Loucy (cell line): ENCODE results near the gene COBLL1.

Experiments used
- CTCF ChIP-seq: fragments of 200-600 bp; sonication (generic); conservative IDR thresholded peaks from 2 replicates; pipeline ENCODE4 v1.5.1; 2014; ENCODE audit warnings: mild to moderate bottlenecking, antibody characterized with exemption, low read length
- EZH2phosphoT487 ChIP-seq: fragments of 200-600 bp; IDR thresholded peaks from 2 replicates; pipeline ENCODE4 v1.6.1; 2018; ENCODE audit warnings: antibody characterized with exemption, mild to moderate bottlenecking, moderate library complexity, borderline replicate concordance

- TF ChIP-seq CTCF (no peak), EZH2phosphoT487 (no peak)
Observed at GRCh38 chr2:164879901-164880535, 38.4 kb upstream of the COBLL1 start.
